Measurements from ENCODE around the gene GRIN3B. TPM values are rescaled to one million over a fixed set of nuclear protein-coding genes. Genes with fewer than 3 reads are reported as not detected.

The GRIN3B gene
- total and polyA plus RNA-seq, 10 of the 15 experiments (the other 5 are each of a cell fraction or from before 2014, with no cell fraction given) = 0.15 TPM; not detected in 9

- TF ChIP-seq USF1 (IDR thresholded peaks at IDR 0.05; ENCODE audit: borderline replicate concordance, extremely low read length, insufficient read depth, low read depth, low read length) (no peak), GATAD2B (conservative IDR thresholded peaks at IDR 0.05; ENCODE audit: low read depth) (no peak), IRF3 (IDR thresholded peaks at IDR 0.05) (no peak), MTA3 (IDR thresholded peaks at IDR 0.05; ENCODE audit: borderline replicate concordance, low read length) (no peak), SREBF2 (IDR thresholded peaks at IDR 0.05; ENCODE audit: low read length) (no peak), POU2F2 (IDR thresholded peaks at IDR 0.05; ENCODE audit: borderline replicate concordance, low read depth, low read length) (no peak), NBN (IDR thresholded peaks at IDR 0.05) (peak; percentile 38; the same call in 1 of the 2 replicates), ATF3 (IDR thresholded peaks at IDR 0.05; ENCODE audit: borderline replicate concordance, extremely low read depth, low read depth, low read length) (no peak), FOXM1 (IDR thresholded peaks at IDR 0.05; ENCODE audit: low read depth, low read length) (no peak), ZNF384 (IDR thresholded peaks at IDR 0.05; ENCODE audit: borderline replicate concordance, low read depth, low read length) (peak; percentile 31; the same call in 1 of the 2 replicates), EGR1 (IDR thresholded peaks at IDR 0.05; ENCODE audit: borderline replicate concordance in 1 of 2, low read depth in 2 of 2, low read length in 2 of 2) (no peak), STAT1 (conservative IDR thresholded peaks at IDR 0.05) (no peak), E2F4 (IDR thresholded peaks at IDR 0.05; ENCODE audit: low read depth, low read length) (no peak), FOS (IDR thresholded peaks at IDR 0.05; ENCODE audit: borderline replicate concordance, extremely low read depth, insufficient read length) (no peak), PBX3 (IDR thresholded peaks at IDR 0.05; ENCODE audit: insufficient replicate concordance, low read depth, low read length) (no peak), RFX5 (IDR thresholded peaks at IDR 0.05; ENCODE audit: low read depth, low read length) (no peak), TCF12 (IDR thresholded peaks at IDR 0.05; ENCODE audit: low read depth, low read length) (no peak), HDGF (IDR thresholded peaks at IDR 0.05) (no peak), CUX1 (IDR thresholded peaks at IDR 0.05; ENCODE audit: insufficient replicate concordance, low read depth, low read length) (no peak)
Measured at GRCh38 chr19:1018932-1019615, 18.9 kb downstream of the GRIN3B start (continued).

Measured in GM12878 (cell line).